ENCODE measurements around the gene NPHP4.
"Not testable (repeated sequence)": the region's sequence is repeated elsewhere in the genome, so short reads cannot be mapped to it uniquely, and the experiment has no call there.

The NPHP4 gene

DNA sequence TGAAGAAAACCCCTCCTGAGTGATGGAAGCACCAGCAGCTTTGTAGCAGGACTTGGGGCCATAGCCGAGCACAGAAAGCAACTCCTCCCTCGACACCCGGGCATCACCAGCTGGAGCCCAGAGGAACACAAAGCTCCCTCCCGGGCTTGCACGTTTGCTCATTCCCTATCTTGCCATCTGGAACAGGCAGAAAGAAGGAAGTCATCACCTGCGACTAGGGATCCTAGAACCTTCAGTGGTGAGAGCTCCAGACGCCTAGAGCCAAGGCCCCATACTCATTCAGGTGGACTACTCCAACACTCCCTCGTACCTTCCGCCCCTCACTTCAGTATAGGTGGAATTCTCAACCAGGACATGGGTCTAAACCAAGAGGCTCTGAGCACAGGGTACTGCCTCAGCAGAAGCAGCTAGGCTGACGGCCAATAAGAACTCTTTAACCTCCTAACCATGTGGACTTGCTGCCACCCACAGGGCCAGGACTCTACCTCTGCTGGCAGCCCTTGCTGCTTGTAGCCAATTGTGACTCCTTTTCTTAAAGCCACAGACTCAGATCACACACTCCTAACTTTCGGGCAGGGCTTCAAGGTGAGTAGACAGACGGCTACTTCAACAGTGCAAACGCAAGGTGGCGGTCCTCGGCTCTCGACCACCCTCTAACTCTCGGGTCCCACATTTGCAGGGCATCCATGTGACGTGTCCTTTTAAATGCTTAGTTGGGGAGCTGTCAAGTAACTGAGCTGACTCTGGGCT lies 65.4 kb downstream of the NPHP4 start:
- no peak for DNase-seq

DNA sequence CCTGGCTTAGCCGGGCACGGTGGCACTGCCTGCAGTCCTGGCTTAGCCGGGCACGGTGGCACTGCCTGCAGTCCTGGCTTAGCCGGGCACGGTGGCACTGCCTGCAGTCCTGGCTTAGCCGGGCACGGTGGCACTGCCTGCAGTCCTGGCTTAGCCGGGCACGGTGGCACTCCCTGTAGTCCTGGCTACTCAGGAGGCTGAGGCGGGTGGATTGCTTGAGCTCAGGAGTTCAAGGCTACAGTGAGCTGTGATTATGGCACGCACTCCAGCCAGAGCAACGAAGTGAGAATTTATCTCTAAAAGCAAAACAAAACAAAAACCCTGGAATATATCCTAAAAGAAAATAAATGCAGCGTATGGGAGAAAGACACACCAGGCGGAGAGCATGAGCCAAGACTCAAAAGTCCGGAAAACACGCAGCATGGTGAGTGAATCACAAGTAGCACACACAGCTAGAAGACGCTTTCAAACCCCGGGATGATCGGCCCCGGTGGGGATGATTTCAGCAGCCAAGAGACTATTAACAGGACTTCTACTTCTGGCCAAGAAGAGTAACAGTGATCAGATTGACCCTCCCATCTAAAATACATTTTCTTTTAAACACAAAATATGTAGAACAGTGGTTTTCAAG lies 69.4 kb downstream of the NPHP4 start:
- not testable (repeated sequence) for DNase-seq

DNA sequence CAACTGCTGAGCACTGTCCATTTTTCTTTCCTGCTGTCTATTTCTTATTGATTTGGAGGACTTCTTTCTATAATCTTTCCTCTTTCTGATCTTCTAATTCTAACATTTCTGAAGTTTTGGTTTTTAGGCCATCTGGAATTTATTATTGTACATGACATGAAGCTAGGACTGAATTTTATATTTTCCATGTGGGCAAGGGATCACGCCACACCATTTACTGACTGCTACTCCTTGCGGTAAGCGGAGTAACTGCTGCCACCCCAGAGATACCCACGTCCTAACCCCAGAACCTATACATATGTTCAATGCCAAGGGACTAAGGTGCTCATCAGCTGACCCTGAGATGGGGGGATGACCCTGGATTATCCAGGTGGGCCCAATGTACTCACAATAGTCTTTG lies 70.6 kb downstream of the NPHP4 start:
- no peak for DNase-seq

DNA sequence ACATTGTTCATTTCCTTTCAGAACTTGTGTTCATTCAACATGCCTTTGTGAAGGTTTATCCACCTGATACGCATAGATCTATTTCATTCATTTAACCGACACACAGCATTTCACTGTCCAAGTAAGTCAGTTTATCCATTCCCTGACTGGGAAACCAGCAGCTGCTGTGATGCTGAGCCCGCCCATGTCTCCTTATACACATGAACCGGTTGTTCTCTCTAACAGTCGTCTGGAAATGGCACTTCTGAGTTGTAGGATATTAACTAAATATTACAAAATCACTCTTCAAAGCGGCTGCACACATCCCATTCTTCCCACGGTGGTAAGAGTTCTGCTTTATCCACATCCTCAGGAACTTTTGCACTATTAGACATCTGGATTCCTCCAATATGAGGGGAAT lies 71.1 kb downstream of the NPHP4 start:
- DNase-seq: no peak

DNA sequence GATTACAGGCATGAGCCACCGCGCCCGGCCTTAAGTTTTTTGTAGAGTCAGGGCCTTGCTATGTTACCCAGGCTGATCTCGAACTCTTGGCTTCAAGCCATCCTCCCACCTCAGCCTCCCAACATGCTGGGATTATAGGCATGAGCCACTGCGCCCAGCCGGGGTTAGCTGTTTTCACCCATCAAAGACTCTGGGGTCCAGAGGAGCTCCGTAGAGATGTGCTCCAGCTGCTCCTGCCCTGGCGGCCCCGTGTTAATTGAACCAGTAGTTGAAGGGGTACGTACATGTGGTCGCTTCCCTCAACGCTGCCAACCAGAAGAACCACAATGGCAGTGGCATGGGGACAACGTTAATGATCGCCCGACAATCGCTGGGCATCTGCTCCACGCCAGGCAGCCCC lies 72.0 kb downstream of the NPHP4 start:
- no peak for DNase-seq

DNA sequence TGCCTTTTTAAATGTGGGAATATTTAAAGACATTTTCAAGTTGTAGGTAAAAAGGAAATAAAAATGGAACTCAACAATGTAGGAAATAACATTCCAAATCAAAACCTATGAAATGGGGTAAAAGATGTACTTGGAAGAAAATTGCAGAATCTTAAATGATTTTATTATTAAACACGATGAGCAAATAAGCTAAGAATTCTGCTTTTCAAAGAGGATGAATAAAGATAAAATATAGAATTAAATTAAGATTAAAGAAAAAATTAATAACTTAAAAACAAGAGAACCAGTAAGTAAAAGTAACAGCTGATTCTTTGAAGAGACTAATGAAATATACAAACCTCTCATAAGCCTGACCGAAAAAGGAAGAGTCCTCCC lies 74.0 kb downstream of the NPHP4 start:
- no peak for DNase-seq

DNA sequence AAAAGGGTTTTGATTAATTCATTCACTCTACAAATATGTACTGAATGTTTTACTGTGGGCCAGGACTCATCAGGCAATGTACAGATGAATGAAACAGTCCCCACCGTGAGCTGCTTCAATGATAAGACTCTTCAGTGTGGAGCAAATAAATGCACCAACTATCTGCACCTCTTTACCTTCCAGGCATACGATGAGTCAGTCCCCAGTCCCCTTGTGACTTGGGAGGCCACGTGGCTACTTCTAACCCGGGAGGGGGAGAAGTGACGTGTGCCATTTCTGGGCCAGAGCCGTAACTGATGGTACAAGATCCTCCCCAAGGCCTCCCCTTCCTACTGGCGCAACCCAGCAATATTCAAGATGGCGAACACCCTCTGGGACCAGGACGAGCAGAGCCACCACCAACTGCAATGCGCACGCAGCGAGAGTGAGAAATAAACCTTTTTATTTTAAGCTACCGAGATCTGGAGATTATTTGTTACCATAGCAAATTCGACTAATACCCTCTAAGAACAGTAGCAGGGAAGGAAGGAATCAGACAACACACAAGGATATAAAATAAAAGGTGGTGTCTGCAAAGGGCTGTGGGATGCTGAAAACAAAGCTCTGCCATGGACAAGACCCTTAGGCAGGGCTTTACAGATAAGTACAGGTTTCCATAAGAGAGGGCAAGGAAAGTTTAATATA lies 74.5 kb downstream of the NPHP4 start:
- no peak for DNase-seq

DNA sequence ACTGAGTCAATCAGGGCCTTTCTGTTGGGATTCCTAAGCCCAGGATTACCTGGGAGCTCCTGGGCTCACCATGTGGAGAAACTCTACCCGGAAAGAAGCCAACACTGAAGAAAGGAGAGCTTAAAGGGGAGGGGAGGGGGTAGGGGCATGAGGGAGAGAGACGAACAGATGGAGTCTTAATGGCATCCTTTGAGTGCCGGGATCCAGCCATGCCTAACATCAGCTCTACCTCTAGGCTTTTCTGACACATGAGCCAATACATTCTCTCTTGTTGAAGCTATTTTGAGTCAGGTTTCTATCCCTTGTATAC lies 75.0 kb downstream of the NPHP4 start:
- DNase-seq: no peak

DNA sequence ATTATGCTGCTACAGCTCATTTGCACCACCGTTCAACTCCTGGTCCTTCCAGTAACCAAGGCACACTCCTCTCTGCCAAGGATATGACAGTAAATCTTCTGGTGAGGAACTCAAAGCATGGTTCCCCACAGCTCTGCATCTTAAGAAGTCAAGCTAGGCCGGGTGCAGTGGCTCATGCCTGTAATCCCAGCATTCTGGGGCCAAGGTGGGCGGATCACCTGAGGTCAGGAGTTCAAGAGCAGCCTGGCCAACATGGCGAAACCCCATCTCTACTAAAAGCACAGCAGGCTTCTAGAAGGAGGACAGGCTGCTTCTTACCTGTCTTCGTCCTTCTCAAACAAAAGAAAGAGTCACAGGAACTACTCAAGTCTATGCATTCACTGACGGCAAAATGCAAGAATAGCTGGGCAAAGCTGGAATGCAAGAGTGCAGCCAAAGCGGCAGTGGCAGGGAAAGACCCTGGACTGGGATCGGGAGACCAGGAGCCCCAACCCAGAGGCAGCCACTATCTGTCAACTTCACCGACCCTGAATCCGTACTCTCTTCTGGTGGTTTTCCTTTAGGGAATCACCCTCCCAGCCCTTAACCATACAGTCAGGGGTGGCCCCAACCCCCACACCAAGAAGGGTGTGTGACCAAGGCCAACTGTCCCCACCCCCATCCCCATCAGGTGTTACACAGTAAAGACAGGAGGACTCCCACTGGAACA lies 75.5 kb downstream of the NPHP4 start:
- DNase-seq: no peak

DNA sequence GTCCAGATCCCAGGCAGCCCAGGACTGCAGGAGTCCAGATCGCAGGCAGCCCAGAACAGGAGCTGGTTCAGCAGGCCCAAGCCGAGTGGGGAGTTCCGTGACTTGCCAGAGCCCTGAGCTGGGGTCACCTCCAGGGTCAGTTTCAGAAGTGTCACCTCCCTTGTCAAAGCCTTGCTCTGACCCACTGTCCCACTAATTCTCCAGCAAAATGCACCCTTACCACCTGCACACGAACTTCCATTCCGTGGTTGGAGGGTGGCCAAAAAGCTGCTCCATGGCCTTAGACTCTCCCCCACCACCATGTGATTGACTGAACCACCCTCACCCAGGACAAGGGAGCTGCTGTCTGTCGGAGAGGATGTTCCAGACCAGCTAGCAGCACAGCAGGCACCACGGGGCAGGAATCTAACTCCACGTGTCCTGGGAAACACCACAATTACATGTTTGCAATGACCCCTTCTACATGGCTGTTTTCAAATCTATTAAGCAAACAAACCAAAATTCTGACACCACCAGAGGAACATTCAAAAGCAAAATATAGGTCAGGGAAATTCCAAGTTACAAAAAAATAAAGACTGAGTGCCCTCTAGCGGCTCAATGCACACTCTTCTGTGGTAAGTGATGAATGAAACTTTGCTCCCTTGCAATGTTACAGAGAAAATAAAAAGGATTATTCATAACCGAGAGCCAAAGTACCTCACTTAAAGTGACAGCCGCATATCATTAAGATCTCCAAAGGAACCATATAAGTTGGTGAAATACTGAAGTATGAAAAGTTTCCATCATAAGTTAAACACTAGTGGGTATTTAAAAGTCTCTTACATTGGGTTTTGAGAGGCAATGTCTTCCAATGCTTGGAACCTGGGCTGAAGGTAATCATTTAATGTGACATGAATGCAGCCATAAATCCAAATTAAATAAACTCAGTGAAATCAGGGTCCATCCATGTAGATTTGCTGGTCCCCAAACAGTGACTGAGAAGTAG lies 76.3 kb downstream of the NPHP4 start:
- DNase-seq: no peak

DNA sequence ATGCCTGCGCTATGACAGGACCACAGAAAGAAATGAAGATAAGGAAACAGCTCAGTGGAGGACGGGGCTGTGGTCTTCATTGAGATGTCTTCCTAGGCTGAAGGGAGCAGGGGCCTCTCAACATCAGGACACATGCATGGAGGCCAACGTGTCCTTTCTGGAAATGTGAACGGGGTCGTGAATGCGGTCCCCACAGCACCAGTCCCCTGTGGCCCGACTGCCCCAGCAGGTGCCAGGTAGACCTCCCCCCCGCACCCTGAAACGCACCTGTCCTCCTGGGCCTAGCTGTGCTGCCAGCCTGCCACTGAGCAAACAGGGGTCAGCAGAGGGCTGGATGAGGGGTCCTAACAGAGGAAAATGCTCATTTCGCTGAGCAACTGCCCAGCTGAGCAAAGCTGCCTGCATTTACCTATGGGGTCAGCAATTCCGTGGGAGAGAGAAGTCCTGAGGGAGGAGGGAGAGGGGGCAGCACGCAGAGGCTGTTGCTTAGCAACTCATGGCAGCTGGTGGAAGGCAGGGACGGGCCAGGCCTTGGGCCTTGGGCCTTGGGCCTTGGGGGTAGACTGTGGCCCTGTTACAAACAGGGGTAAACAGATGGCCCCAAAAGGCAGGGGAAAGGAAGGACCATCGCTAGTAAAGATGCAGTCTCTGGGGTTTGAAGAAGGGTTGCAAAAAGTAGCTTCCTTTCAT lies 77.4 kb downstream of the NPHP4 start:
- DNase-seq: no peak

DNA sequence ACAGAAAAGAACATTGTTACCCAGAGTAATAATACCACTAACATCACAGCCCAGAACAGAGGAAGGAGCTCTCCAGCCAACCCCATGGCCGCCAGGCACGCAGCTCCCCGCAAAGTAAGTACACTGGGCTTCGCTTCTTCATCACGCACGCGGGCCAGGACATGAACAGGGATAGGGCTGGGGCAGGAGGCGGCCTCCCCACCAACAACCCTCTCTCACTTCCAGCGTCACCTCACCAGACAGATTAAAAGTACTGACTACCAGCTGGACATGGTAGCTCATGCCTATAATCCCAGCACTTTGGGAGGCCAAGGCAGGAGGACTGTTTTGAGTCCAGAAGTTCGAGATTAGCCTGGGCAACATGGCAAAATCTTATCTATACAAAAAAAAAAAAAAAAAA lies 78.3 kb downstream of the NPHP4 start:
- no peak for DNase-seq

DNA sequence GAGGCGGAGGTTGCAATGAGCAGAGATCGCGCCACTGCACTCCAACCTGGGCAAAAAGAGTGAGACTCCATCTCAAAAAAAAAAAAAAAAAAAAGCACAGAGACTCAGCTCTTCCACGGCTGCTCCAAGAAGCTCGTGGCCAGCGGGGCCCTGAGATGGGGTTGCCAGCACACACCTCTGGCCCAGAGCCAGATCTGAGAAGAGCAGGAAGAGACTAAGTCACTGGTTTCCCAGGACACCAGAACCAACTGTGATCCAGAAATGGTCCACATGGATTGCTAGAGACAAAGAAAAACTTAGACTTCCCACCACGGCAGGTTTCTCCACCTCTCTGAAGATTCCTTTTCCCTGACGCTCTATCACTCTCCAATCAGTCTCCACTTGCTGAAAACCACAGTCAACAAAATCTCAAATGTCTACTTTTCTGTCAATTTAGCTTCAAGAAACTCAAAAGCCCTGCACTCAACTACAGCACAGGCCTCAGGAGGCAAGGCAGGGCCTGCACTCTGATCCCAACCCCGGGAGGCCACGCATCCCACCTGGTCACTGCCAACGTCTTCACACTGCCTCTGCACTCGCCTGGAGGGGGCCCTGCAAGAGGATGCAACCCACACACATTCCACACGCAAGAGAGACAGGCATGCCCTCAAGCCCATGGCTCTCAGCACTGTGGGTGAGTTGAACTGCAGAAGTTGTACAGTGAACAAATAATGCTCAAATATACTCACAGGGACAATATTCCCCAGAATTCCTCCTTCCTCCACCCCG lies 79.0 kb downstream of the NPHP4 start:
- DNase-seq: no peak

DNA sequence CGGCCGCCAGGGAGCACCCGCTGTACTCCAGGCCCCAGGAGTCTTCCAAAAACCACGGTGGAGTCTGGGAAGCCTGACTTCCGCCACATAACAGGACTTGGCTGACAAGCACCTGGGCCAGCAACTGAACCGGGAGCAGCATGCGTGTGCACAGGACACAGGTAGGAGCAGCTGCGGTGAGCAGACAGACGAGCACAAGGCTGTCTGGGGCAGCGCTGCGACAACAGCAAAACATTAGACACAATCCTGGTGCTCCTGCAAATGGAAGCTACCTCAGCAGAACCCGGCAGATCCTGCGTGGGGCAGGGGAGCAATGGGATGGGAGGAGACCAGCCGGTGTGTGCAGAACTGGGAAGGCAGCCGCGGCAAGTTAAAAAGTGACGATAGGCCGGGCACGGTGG lies 80.4 kb downstream of the NPHP4 start:
- DNase-seq: no peak

DNA sequence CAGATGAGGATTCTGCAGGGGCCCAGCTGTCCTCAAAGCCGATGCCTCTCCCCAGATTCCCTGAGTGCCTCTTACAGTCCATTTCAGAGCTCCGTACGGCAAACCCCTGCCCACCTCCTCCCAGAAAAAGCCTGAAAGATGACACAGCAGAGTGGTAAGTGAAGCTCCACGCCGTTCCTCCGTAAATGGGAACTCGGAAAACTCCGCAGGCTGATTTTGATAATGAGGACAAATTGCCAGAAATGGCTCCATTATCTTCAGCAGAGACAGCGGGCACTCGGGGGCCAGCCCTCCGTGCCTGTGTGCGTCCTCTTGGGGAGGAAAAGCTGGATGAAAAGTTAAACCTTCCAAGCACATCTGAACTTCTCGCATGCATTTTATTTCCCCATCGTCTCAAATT lies 81.1 kb downstream of the NPHP4 start:
- DNase-seq: no peak

DNA sequence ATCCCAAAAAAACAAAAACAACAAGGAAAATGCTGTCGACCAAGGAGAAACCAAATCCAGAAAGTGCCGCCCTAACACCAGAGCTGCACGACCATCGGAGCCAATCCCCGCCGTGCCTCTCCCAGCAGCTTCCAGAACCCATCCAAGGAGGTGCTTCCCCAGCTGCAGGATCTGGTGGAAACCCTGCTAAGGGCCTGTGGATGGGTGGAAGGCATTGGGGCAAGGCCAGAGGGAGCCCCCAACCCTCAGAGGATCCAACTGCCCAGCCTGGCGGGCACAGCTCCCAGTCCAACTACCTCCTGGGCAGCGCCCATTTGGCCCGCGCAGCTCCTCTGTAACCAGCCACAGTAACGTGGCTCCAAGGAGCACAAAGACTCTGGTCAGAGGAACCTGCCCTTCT lies 81.6 kb downstream of the NPHP4 start:
- no peak for DNase-seq

DNA sequence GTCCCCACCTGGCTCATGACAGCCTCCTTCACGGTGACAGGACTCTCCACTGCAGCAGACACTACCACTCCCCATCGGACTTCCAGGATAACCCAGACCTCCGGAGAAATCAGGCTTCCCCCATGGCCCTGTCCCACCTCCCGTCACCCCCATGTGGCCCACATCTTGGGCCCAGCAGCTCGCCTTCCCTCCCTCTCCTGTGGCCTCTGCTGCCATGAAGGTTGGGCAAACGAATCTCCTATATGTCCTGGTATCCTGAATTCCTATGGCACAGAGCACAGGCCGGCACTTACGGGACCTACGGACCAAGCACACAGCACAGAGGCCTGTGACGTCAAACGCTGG lies 82.0 kb downstream of the NPHP4 start:
- no peak for DNase-seq

DNA sequence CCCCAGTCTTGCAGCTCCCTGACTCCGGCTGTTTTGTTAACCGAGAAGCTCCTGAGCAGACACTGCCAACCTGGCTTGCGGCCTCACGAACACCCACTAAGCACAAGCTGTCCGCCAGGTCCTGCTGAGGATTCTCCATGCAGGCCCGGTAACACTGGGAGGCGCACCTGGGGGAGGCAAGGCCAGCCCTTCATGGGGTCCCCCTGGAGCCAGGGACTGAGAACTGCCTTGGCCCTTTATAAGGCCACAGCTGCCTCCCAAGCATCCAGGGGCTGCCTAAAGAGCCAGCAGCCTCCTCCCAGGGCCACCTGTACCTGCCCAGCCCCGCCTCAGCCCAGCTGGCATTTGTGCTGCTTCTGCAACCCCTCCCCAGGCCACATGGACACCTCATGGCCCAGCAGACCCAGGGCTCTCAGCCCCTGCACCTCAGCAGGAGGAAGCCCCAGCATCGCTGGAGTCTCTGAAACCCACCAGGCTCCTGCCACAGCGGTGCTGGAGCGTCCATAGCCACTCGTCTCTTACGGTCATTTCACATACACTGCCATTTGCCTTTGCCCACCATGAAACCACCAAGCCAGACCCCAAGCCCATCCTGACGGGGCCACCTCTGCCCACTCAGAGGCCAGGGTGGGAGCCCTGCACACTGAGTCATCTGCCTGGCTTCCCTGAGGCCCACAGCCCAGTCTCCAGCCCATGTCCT lies 82.5 kb downstream of the NPHP4 start:
- DNase-seq: no peak

DNA sequence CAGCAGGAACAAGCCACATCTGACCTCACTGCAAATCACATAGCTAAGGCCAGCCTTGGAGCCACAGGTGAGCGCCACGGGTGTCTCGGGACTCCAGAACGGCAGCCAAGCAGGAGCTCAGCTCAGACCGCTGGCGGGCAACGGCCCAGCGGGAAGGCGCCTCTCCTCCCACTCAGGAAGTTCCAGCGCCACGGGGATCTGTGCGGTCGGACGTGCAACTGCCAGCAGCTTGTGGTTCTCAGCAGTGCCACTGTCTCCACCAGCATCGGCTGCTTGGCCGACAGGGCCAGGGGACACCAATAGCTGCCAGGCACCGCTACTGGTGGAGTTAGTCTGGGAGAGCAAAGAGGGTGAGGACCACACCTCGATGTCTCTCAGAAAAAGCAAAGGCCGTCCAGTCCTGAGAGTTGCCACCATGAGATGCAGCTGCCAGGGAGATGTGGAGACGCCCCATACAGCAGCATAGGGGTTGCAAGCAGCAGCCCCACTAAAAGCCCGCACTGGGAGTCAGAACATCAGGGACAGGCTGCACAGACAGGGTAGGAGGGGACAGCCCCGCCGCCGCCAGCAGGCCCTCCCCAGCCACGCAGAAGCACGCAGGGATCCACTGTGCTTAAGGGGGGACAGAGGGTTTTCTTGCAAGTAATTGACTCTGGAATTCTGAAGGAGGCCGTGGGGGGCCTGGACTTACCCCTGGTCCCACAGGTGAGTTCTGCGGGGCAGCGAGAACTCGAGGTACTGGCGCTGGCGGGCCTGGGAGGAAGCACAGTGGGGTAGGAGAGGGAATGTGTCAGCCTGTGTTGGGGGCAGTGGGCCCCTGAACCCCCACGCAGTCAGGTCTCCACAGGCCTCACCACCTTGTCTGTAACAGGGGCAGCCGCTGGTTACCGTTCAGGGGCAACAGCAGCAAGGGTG lies 83.5 kb downstream of the NPHP4 start:
- no peak for DNase-seq

DNA sequence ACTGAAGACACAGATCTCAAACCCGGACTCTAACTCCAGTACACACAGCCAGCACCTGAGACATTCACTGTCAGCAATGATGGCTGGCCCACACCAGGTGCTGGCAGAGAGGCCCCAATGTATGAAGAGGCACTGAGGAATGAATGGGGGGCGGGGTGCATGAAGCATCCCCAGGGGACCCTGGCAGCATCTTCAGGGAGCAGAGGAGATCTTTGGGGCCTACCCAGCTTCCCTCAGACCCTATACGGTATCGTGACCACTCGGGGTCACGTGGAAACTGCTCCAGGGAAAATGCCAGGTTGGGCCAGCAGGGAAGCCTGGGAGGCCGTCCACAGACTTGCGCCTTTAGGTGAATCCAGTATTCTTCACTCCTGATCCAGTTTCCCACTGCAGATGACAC lies 84.3 kb downstream of the NPHP4 start:
- DNase-seq: no peak

Data from NCI-H446 treated with DMSO at 0.1 percent for 48 hours (cell line).